GM20431 (cell line): ENCODE data around the gene SCGB3A1.

ENCODE experiments used
- in situ Hi-C: fragments of 300-500 bp; cut with MseI, MboI; formaldehyde crosslinking; loops from one replicate; pipeline ENCODE4 v1.15.0; 2020; ENCODE audit warnings: low sequenced_read_pairs; ENCODE audit not compliant: unreplicated experiment

SCGB3A1 gene

DNA sequence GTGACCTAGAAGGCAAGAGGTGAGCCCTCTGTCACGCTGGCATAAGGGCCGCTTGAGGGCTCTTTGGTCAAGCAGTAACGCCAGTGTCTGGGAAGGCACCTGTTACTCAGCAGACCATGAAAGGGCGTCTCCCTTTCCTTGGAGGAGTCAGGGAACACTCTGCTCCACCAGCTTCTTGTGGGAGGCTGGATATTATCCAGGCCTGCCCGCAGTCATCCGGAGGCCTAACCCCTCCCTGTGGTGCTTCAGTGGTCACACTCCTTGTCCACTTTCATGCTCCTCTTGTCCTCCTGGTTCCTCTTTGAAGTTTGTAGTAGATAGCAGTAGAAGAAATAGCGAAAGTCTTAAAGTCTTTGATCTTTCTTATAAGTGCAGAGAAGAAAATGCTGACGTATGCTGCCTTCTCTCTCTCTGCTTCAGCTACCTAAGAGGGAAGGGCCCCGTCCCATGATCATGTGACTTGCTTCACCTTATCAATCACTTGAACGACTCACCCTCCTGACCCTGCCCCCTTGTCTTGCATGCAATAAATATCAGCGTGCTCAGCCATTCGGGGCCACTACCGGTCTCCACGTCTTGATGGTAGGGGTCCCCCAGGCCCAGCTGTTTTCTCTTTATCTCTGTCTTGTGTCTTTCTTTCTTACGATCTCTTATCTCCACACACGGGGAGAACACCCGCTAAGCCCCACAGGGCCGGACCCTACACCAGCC is 16.7 kb upstream of the SCGB3A1 start:
- in situ Hi-C loops: no loop called here

- in situ Hi-C loops: no loop called here
Measured at GRCh38 chr5:180606215-180606785, 15.0 kb upstream of the SCGB3A1 start.

DNA sequence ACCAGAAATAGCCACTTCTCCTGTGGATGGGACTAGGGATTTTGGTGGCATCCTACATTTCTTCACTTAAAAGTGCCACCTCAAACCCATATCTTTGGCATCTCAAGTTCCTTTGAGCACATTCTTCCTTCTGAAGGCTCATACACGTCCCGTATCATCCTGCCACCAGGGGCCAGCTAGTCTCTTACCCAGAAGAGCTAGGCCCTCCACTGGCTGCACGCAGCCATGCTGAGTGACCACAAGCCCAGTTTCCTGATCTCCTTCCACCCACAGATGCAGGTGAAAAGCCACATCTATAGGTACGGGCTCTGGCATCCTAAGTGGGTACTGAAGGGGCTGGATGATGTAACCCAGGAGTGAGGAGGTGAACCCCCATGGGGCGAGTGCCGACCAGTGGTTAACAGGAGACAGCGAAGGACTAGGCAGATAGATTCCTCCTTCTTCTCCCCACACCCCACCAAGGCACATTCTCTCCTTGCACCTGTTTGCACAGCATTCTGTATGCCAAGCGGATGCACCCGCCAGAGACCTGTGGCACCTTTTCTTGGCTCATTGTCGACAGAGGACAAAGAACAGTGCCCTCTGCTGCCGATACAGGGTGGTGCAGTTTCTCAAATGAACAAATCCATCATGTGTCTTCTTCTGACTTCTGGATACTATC is 14.4 kb upstream of the SCGB3A1 start:
- in situ Hi-C loops: no loop called here

- in situ Hi-C loops: no loop called here
Measured at GRCh38 chr5:180604271-180604670, 13.0 kb upstream of the SCGB3A1 start.

GRCh38 chr5:180603076-180603594 is 11.8 kb upstream of the SCGB3A1 start:
- in situ Hi-C loops: no loop called here

DNA sequence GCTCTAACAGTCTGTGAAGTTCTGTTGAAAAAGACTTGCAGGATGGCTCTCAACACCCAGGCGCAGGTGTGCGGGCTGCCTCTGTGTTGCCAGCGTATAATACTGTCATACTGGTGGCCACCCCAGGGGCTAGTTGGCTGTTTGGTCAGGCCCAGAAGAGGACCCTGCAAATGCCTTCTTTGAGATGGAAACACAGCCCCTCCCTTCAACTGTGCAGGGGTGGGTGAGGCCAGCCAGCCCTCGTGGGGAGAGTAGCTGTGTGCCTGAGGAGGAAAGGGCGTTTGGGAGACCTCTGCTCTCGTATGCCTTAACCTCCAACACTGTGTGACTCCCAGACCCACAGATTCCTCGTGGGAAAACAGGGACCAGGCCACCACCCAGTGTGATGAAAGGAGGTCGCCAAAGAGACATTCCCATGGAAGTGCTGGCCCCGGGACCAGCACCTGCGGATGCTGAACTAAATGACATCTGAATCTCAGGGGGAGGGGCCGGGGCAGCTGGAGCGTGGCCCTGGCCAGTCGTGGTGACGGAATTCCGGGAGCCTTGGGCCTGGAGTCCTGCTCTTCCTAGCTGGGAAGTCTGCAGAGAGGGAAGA is 11.3 kb upstream of the SCGB3A1 start:
- in situ Hi-C loops: no loop called here

DNA sequence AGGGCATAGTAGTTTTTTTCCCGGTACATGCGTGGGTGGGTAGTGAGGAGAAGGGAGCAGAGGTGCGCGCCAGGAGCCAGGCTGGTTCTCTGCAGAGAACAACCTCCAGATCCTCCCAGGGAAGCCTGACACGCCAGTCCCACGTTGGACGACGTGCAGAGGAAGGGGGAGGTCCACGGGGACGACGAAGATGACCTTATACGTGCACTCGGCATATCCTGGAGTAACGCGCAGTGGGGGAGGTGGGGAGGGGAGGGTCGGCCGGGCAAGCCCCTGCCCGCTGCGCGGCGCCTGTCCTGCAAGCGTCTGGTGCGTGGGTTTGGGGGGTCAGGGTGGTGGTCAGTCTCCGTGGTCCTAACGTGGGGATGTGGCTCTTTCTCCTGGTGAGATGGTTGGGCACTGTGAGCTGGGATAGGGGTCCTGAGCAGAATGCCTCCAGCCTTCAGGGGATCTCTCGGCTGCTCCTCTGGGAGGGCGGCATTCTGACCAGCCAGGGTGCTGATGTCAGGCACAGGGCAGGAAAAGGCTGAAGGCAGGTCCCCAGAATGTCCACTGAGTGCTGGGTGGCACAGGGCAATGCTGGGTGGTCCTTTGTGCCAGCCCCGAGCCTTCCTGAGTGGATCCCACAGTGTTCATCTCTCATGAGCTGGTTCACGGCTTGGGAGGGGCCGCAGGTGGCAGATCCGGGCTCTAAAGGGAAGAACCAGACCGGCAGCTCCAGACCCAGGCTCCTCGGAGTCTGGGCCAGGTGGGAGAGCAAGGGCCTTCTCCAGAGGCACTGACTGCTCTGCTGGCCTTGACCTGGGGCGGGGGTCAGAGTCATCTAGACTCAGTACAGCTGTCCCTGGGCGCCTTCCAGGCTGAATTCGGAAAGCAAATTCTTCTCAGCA is 10.5 kb upstream of the SCGB3A1 start:
- in situ Hi-C loops: no loop called here

DNA sequence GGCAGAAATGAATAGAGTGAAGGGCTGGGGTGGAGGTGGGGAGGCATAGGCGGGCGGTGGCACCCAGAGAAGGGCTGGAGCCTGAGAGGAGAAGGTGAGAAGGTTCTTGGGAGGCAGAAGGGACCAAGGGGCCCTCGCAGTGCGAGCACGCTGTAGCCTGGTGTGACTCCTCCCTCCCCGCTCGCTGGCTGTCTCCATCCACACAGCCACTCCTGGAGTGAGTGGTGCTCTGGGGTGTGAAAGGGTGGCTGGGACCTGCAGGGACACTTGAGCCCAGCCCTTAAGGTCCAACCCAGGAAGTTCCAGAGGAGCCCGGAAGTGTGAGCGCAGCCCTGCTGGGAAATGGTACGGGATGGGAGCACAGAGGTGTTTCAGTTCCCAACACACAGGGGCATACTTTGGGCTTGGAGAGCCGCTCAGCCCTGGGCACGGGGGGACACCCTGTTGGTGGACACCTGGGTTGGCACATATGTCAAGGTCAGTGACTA is 9.3 kb upstream of the SCGB3A1 start:
- in situ Hi-C loops: no loop called here

- in situ Hi-C loops: no loop called here
Measured at GRCh38 chr5:180599981-180600553, 8.8 kb upstream of the SCGB3A1 start.

DNA sequence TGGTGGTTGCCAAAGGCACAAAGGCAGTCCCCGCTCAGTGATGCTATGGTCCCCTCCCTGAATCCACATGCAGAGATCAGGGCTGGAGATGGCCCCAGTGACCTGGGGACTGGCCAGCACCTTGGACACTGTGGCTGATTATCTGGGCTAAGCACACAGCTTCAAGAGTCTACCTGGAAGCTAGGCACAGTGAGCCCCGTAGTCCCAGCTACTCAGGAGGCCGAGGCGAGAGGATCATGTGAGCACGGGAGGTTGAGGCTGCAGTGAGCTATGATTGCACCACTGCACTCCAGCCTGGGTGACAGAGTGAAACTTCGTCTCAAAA is 8.3 kb upstream of the SCGB3A1 start:
- in situ Hi-C loops: no loop called here

DNA sequence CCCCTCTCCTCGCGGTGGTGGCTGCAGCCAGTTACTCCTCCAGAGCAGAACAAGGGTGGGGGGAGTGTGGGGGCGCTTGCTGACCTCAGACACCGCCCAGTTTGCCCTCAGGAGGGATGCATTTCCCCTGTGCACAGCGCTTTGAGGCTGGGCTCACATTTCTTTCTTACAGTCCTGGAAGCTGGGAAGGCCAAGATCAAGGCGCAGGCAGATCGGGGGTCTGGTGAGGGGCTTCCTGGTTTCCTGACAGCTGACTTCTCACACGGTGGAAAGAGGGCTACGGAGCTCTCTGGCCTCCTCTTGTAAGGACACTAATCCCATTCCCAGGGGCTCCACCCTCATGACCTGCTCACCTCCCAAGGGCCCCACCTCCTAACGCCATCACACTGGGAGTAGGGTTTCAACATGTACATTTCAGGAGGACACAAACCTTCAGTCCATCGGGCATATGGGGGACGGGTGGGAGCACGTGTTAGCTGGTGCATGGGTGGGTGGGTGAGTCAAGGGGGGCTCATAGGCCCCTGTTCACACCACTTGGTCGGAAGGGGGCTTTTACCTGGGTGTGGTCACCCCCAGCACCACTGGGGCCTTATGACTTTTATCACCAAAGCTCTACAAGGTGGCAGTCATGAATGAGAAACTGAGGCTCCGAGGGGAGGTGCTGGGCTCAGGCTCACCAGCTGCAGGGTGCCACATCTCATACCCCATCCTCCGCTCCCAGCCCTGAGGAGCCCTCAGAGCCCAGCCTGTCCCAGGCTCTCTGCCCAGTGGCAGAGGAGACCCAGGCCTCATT is 7.7 kb upstream of the SCGB3A1 start:
- in situ Hi-C loops: no loop called here

- in situ Hi-C loops: no loop called here
Measured at GRCh38 chr5:180598316-180598701, 7.0 kb upstream of the SCGB3A1 start.

DNA sequence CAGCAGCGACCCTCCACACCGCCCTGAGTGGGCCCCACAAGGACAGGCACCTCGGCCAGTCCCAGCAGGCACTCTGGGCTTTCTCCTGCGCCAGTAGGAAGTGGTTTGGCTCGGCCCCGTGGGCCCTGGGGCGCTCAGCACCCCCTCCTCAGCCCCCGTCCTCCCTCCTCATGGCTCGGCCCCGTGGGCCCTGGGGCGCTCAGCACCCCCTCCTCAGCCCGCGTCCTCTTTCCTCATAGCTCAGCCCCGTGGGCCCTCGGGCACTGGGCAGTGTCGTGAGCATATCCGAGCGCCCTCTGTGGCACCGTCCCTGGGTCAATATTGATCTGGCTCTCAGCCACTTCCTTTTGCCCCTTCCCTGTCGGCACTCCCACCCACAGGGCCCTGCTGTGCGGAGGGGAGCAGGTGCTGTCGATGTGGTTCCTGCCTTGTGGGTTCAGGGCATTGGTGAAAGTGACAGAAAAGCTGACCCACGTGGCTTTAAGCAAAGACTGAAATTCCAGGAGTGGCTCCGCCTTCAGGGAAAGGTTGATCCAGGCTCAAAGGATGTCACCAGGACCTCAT is 5.5 kb upstream of the SCGB3A1 start:
- in situ Hi-C loops: no loop called here

DNA sequence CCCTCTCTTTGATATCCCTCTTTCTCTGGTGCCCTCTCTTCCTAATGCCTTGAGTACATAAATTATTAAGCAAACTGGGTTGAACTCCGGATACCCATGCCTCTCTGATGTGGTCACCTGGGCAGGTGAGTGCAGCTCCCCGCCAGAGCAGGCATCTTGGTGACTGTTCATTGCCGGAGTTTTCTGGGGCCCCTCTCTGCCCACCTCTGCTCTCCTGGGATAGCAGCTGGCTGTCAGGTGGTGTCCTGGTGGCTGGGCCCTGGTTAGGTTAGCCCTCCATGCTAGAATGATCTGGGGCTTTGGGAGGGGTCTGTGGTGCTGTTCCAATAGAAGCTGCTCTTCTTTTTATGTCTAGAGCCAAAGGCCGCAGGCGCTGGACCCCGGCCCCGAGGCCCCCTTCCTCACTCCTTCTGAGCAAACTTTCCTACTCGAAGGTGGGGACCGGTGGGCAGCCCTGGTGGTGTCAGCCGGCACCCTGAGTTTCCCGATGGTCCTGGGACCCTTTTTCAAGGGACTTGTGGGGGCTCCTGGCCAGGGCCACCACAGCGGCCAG is 4.9 kb upstream of the SCGB3A1 start:
- in situ Hi-C loops: no loop called here

- in situ Hi-C loops: no loop called here
Measured at GRCh38 chr5:180595381-180596114, 4.2 kb upstream of the SCGB3A1 start.

DNA sequence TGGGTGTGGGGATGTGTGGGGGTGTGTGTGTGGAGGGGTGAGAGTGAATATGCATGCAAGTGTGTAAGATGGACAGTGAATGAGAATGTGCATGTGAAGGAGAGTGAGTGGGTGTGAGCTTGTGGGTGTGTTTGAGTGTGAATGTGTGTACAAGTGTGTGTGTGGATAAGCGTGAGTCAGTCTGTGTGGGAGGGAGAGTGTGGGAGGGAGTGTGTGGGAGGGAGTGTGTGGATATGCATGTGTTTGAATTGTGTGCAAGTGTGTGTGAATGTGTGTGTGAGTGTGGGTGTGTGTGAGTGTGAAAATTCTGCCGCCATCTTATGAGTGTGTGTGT is 3.7 kb upstream of the SCGB3A1 start:
- in situ Hi-C loops: no loop called here

DNA sequence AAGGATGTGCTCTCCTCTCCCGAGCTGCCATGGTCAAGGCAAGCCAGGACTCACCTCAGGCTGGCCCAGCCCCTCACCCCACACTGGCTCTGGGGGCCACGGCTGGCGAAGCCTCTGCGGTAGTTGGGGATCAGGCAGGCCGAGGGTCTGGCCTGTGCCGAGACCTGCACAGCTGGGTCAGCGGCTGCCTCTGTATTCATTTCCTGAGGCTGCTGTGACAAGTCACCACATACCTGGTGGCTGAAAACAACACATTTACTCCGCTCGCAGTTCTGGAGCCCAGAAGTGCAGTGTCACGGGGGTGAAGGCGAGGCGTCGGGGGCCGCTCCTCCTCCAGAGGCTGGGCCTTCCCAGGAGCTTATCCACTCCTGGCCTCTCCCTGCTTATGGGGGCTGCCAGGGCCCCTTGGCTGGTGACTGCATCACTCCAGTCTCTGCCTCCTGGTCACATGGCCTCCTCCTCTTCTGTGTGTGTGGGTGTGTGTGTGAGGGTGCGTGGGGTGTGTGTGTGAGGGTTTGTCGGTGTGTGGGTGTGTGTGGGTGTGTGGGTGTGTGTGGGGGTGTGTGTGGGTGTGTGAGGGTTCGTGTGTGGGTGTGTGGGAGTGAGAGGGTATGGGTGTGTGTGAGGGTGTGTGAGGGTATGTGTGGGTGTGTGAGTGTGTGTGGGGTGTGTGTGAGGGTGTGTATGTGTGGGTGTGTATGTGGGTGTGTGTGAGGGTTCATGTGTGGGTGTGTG is 3.2 kb upstream of the SCGB3A1 start:
- in situ Hi-C loops: no loop called here
